GM12801 (cell line): ENCODE measurements around the gene KBTBD12.

Source experiments
- CTCF ChIP-seq: IDR thresholded peaks from one replicate; pipeline ENCODE4 v1.5.1; 2011; ENCODE audit warnings: control low read depth; ENCODE audit not compliant: insufficient read length; ENCODE audit errors: extremely low read depth

KBTBD12 gene

GRCh38 chr3:127886231-127886955, 28.6 kb upstream of the KBTBD12 start:
- TF ChIP-seq CTCF: no peak

GRCh38 chr3:127886956-127887231, 28.1 kb upstream of the KBTBD12 start:
- TF ChIP-seq CTCF: no peak

- no peak for TF ChIP-seq CTCF
Measured at GRCh38 chr3:127887321-127887720, 27.7 kb upstream of the KBTBD12 start.

GRCh38 chr3:127888156-127888555, 26.9 kb upstream of the KBTBD12 start:
- TF ChIP-seq CTCF: no peak

- no peak for TF ChIP-seq CTCF
Measured at GRCh38 chr3:127888564-127889107, 26.4 kb upstream of the KBTBD12 start.

GRCh38 chr3:127889461-127889863, 25.6 kb upstream of the KBTBD12 start:
- no peak for TF ChIP-seq CTCF

- no peak for TF ChIP-seq CTCF
Measured at GRCh38 chr3:127889976-127890650, 24.9 kb upstream of the KBTBD12 start.
